SKM-1 treated with dmso at 0.1 percent for 144 hours (cell line): Measurements from ENCODE around the gene RBP3.

ENCODE experiments used
- DNase-seq: peaks from one replicate; lab custom pipeline; 2025; ENCODE audit not compliant: unreplicated experiment; lab: John Stamatoyannopoulos, UW

The RBP3 gene

GRCh38 chr10:47356708-47357107 lies 8.5 kb downstream of the RBP3 start:
- no peak for DNase-seq

DNA sequence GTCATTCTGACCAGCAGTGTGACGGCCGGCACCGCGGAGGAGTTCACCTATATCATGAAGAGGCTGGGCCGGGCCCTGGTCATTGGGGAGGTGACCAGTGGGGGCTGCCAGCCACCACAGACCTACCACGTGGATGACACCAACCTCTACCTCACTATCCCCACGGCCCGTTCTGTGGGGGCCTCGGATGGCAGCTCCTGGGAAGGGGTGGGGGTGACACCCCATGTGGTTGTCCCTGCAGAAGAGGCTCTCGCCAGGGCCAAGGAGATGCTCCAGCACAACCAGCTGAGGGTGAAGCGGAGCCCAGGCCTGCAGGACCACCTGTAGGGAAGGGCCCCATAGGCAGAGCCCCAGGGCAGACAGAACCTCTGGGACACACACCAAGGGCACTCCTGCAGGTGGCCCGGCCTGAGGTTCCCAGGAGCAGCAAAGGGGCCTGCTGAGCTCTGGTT lies 9.0 kb downstream of the RBP3 start:
- DNase-seq, result no peak

GRCh38 chr10:47357911-47358310 lies 9.7 kb downstream of the RBP3 start:
- no peak for DNase-seq

DNA sequence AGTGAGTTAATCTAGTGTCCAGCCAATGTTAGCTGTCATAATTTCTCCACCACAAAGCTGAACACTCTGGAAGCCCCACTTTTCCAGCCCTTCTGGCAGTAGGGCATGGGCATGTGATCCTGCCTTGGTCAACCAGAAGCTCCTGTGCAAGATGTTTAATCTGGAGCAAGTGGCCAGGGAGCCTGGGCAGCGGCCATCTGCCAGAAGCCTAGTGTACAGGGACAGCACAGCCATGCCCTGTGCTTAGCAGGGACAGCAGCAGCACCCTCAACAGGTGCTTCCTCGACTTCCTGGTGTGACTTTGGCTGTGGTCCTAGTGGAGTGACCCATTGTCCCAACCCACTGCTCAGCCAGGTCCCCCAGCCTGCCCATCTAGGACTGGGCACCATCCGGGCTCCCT lies 10.3 kb downstream of the RBP3 start:
- DNase-seq, result no peak

DNA sequence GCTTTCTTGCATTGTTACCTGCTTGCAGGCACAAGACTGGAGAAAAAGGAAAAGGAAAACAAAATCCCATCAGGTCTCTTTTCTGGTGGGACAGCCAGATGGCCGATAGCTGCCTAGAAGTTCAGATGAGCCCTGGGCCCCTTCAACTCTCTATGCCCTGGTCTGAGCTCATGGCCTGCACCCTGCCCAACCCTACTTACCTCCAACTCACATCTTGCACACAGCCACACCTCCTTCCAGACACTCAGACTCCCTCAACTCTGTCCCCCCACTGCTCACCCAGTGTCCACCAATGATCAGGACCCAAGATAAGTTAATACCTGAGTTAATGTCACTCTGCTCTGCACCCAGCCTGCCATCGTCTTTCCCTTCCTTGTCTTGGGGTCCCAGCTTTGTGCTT lies 10.9 kb downstream of the RBP3 start:
- no peak for DNase-seq

DNA sequence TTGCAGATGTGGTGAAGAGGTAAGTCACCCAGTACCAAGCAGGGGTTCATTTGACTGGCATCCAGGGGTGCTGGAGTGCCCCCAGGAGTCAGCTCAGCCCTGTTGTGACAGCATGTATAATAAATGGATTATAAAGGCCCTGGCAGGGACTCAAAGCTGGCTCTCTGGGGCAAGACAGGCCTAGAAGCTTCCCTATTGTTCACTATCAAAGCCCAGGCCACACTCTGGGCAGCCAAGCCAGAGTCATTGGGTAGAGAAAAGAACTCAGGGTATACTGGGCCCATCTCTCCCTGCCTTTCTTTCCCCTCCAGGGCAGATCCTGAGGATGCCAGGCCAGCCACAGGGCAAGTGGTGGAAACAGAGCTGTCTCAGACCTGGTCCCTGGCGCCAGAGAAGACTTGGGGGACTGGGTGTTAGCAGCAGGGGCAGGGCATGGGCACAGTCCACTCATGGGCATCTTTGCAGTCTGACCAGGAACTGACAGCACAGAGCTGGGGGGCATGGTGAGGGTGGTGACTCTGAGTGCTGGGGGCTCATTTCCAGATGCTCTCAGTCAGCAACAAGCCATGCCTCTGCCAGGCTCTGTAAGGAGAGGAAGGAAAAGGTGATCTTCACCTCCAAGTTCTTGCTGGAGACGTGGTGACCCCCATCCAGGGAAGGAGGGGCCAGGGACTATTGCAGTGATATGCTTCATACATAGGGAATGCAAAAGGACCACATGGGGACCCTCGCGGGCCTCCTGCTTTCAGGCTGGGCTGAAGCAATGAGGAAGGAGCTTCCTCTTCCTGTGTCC lies 11.7 kb downstream of the RBP3 start:
- DNase-seq, result no peak

- DNase-seq, result no peak
Measured at GRCh38 chr10:47360419-47361040, 12.4 kb downstream of the RBP3 start.

GRCh38 chr10:47361293-47361692 lies 13.1 kb downstream of the RBP3 start:
- DNase-seq, result peak; percentile 15

- no peak for DNase-seq
Measured at GRCh38 chr10:47362199-47362598, 14.0 kb downstream of the RBP3 start.

DNA sequence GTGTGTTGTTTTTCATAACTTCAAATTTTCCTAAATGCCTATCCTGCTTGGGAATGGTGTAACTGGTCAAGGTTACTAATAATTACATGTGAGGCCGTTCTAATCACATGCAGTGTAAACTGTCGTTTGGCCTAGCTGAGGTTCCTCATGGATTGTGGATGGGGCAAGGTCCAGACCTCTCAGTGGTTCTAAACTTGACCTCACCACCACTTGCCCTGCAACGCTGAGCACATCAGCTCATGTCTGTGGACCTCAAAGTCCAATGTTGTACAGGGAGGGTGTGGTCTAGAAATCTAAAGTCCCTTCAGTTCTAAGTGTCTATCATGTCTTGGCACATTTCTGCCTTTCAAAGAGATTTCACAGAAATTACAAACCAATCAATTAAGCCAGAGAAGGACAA lies 15.6 kb downstream of the RBP3 start:
- DNase-seq, result no peak

- DNase-seq, result no peak
Measured at GRCh38 chr10:47364366-47364765, 16.2 kb downstream of the RBP3 start.

DNA sequence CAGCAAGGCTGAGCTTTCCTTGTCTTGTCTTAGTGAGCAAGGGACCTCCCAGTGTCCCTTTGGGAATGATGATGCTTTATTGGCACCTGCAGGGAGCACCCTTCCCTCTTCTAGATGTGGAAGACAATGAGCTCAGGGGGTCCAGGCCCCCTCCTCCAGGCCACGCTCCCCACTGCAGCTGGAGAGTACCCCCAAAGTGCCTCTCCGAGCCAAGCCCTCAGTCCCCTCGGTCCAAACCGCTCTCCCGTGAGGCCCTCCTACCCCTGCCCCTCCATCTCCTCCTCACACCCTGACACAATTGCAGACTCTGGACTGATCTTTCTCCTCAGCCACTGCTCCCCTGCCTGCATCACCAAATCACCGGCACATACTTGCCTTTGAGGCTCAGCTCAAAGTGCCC lies 16.7 kb downstream of the RBP3 start:
- DNase-seq, result no peak

GRCh38 chr10:47365431-47366180 lies 17.4 kb downstream of the RBP3 start:
- no peak for DNase-seq

DNA sequence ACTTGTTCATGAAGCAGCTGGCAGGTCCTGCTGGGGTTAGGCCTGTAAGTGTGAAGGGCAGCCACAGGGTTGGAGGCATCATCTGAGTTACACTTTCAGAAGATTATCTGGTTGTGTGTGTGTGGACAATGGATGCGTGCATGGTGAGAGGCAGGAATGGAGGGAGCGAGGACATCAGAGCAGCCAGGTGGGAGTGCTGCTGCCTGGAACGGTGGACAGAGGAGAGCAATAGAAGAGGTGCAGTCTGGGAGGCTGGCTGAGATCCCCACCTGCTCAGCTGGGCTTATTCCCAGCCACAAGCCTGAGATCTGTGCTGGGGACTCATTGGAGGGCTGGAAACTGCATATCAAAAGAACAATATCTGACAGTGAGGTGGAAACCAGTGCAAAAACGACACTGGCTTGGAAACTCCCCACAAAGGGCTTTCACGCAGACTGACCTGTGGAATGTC lies 18.0 kb downstream of the RBP3 start:
- no peak for DNase-seq

- no peak for DNase-seq
Measured at GRCh38 chr10:47366731-47367460, 18.7 kb downstream of the RBP3 start.

- DNase-seq, result no peak
Measured at GRCh38 chr10:47367646-47368045, 19.5 kb downstream of the RBP3 start.

DNA sequence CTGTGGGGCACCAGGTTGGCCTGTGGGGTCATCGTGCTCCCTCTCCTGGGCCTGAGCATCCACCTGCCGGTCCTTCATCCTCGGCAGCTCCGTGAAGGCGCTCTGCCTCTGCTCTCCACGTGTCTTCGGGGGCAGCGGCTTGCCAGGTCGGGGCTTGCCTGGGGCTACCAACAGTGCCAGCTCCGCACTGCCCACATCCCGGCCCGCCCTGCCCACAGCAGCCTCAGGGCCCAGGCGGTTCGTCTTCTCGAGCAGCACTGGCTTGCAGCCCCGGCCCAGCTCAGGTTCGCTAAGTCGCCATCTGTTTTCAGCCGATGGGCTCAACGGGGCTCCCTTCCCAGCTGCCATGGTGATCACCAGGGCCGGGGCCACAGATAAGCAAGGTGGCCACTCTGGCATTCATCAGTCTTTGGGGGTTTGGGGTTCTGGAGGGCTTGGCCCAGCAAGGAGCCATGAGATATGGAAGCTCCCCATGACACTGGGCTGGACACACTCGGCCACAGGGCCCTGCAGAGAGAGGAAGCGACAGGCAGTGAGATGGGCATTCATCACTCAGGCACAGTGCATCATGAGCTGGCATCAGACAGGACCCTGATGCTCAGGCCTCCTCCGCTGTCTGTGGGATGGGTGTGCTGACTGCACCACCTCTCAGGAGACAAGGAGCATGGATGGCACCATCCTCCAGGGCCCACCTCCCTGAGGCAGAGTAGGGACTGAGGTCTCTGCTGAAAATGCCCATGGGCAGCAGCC lies 20.4 kb downstream of the RBP3 start:
- no peak for DNase-seq

DNA sequence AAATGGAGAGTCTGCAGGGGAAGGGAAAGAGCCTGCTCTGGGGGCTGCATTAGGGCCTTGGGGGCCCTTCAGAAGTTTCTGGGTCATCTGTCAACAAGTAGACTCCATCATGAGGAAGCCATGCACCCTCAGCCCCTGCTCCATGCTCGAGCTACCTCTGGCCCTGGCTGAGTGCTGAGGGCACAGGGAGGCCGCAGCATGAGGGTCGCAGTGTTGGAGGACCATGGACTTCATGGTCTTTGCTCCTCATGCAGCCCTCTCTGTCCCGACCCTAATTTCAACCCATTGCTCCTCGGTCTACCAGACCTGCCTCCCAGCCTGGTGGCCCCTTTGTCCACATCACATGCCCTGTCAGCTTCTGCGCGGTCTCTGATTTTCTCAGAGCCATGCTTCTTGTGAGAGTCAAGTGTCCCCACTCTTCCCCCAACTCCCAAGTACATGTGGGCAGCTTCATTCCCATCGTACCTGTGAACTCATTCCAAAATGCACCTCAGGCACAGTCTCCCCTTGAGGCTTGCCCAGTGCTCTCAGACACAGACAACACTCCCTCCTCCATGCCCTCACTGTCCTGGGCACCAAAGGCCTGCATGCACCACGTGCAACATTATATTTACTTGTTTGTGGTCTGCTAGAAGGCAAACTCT lies 21.2 kb downstream of the RBP3 start:
- DNase-seq, result no peak

- no peak for DNase-seq
Measured at GRCh38 chr10:47370015-47370767, 22.0 kb downstream of the RBP3 start.
